ENCODE results near the gene PLXNA1.

DNA sequence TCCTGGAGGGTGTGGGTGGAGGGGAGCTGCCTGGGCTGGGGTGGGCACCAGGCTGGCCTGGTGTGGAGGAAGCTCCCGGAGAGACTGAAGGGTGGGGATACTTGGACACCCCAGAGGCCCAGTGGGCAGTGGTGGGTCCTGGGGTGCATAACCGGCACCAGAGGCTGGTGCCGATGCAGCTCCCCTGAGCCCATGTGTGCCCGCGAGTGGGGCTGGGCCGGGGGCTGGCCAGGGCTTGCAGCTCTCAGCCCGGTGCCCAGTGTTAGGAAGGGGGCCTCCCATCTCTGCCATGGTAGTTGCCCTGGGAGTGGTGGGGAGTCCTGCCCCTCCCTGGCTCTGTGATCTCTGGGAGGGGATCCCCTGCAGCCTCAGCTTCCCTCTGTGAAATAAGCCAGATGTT is 9.3 kb downstream of the PLXNA1 start:
- TF ChIP-seq, protein P1, sequence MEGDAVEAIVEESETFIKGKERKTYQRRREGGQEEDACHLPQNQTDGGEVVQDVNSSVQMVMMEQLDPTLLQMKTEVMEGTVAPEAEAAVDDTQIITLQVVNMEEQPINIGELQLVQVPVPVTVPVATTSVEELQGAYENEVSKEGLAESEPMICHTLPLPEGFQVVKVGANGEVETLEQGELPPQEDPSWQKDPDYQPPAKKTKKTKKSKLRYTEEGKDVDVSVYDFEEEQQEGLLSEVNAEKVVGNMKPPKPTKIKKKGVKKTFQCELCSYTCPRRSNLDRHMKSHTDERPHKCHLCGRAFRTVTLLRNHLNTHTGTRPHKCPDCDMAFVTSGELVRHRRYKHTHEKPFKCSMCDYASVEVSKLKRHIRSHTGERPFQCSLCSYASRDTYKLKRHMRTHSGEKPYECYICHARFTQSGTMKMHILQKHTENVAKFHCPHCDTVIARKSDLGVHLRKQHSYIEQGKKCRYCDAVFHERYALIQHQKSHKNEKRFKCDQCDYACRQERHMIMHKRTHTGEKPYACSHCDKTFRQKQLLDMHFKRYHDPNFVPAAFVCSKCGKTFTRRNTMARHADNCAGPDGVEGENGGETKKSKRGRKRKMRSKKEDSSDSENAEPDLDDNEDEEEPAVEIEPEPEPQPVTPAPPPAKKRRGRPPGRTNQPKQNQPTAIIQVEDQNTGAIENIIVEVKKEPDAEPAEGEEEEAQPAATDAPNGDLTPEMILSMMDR (IDR thresholded peaks at IDR 0.05) = no peak
- TF ChIP-seq POLR2A (IDR thresholded peaks at IDR 0.05) = no peak

All from transverse colon (tissue), 3 donors.